Small intestine (tissue), 16 donors: ENCODE measurements around the gene NTNG1. TPM values are rescaled to one million over a fixed set of nuclear protein-coding genes. Genes with fewer than 3 reads are reported as not detected.
"Not testable (repeated sequence)": the region's sequence is repeated elsewhere in the genome, so short reads cannot be mapped to it uniquely, and the experiment has no call there.

ENCODE experiments used
- DNase-seq, 2 donors: peaks; one replicate each; pipeline versions ENCODE4 v3.0.0 to v3.0.0-alpha.2; 2013
- FAIRE-seq: peaks from 2 replicates; lab custom pipeline; 2012; peaks lifted over from hg19 to GRCh38; lab: Jason Lieb, UNC
- H3K27ac ChIP-seq, 3 donors: one replicate each; pipeline ENCODE4 v1.5.1; 2013; ENCODE audit warnings: low read length in 2 of 3, mild to moderate bottlenecking in 2 of 3, control low read depth in 1 of 3, inconsistent platforms in 1 of 3, low read depth in 1 of 3, moderate library complexity in 1 of 3
- H3K27me3 ChIP-seq, 3 donors: one replicate each; pipeline ENCODE4 v1.6.1; 2013; ENCODE audit warnings: low read length in 3 of 3, inconsistent platforms in 1 of 3; ENCODE audit not compliant: control insufficient read depth in 3 of 3, insufficient read depth in 3 of 3
- H3K36me3 ChIP-seq, 3 donors: one replicate each; pipeline ENCODE4 v1.6.1; 2013; ENCODE audit warnings: low read length in 3 of 3, inconsistent platforms in 1 of 3, low read depth in 1 of 3, mild to moderate bottlenecking in 1 of 3, moderate library complexity in 1 of 3; ENCODE audit not compliant: control insufficient read depth in 3 of 3, insufficient read depth in 2 of 3
- H3K4me1 ChIP-seq, 3 donors: one replicate each; pipeline ENCODE4 v1.6.1; 2013; ENCODE audit warnings: low read length in 2 of 3, inconsistent platforms in 1 of 3, low read depth in 1 of 3, mild to moderate bottlenecking in 1 of 3, moderate library complexity in 1 of 3; ENCODE audit not compliant: control insufficient read depth in 3 of 3, insufficient read depth in 2 of 3
- H3K4me3 ChIP-seq, 3 donors: one replicate each; pipeline ENCODE4 v1.5.1; 2013; ENCODE audit warnings: low read length in 3 of 3, control low read depth in 1 of 3, inconsistent platforms in 1 of 3, low read depth in 1 of 3, mild to moderate bottlenecking in 1 of 3, moderate library complexity in 1 of 3
- H3K9me3 ChIP-seq, 2 donors: one replicate each; pipeline ENCODE4 v1.6.1; 2013; ENCODE audit warnings: low read depth in 1 of 2, low read length in 1 of 2; ENCODE audit not compliant: control insufficient read depth in 2 of 2, insufficient read depth in 1 of 2
- WGBS, 3 donors: extraction: QIAGEN DNeasy Blood & Tissue Kit; methylation state at CpG; one replicate each; pipeline ENCODE4 v1.1.7; 2013; 5-methylcytosine and 5-hydroxymethylcytosine counted together
- long read RNA-seq, 10 donors: transcript quantifications; one replicate each; lab custom pipeline, GENCODE V29; 2026
- polyA plus RNA-seq, 4 donors: library from polyadenylated mRNA; stranded (reverse) in 3 of 4; unstranded in 1 of 4; fragments of 200-250 nt in 3 of 4; fragments of 120-200 nt in 1 of 4; gene quantifications; one replicate each; pipeline versions ENCODE4 v1.2.1 to v1.2.3, GENCODE V29; 2013
- donor health status: healthy with polysubstance abuse.
- donor health status: control.
- donor health status: control.
- donor health status: Bipolar disorder and iron deficiency.
- donor health status: healthy.

The NTNG1 gene
- polyA plus RNA-seq, result under 1 TPM in 2 of 4 donors, not detected in 2; 0.27 to 0.65 TPM
- long read RNA-seq, donor 1, result 0 reads
- long read RNA-seq, donor 2, full-length matches to known transcripts, result 1 of 1 reads
- long read RNA-seq, donor 2, partial matches to known transcripts, result 0 of 1 reads
- long read RNA-seq, donor 2, other reads (novel, unspliced or antisense), result 0 of 1 reads
- long read RNA-seq, donor 3, result 0 reads
- long read RNA-seq, donor 4, result 0 reads
- long read RNA-seq, donor 5, result 0 reads
- long read RNA-seq, donor 6, result 0 reads
- long read RNA-seq, donor 7, result 0 reads
- long read RNA-seq, donor 8, result 0 reads
- long read RNA-seq, donor 9, result 0 reads
- long read RNA-seq, donor 10, partial matches to known transcripts, result 0 of 1 reads
- long read RNA-seq, donor 10, other reads (novel, unspliced or antisense), result 0 of 1 reads

- no peak for FAIRE-seq
- no peaks in the 10 kb centered on the region for H3K36me3 ChIP-seq
- H3K4me1 ChIP-seq, result peaks cover 3 to 9% (median 6%) of the 10 kb centered on the region in 3 donors
- H3K9me3 ChIP-seq, result no peaks in the 10 kb centered on the region
- DNase-seq, result peak in 1 of 2 donors; percentile 9
- peak within 1 kb of the TSS in 2 of 3 donors; percentile 40 to 46 for H3K4me3 ChIP-seq
- H3K27ac ChIP-seq, result no peak within 1 kb of the TSS
- H3K27me3 ChIP-seq, result peaks cover 0 to 38% (median 9%) of the 10 kb centered on the region in 3 donors
- WGBS, 3 donors, result 1 to 3% (median 1%) methylated on average over 38 to 79 of the region's 79 CpGs
Observed at GRCh38 chr1:107140703-107141490, at the start of gene NTNG1. Gene NTNG1 (plus strand): TSS chr1:107141039.

GRCh38 chr1:107091418-107091817 is 49.4 kb upstream of the NTNG1 start:
- DNase-seq, result no peak
- Histone ChIP-seq H3K27ac (no peak overlapping the region), H3K4me3 (no peak overlapping the region), H3K27me3 (no peaks in the 10 kb centered on the region), H3K36me3 (no peaks in the 10 kb centered on the region), H3K9me3 (no peaks in the 10 kb centered on the region), H3K4me1 (no peaks in the 10 kb centered on the region)
- WGBS, 3 donors, result 92 to 97% (median 95%) methylated on average over 1 of the region's 1 CpG
- FAIRE-seq, result no peak

- H3K9me3 ChIP-seq, H3K27me3 ChIP-seq, FAIRE-seq, DNase-seq, H3K4me3 ChIP-seq, H3K36me3 ChIP-seq, H3K4me1 ChIP-seq, H3K27ac ChIP-seq: not testable (repeated sequence)
- WGBS, 3 donors, result 73 to 81% (median 75%) methylated on average over 1 of the region's 1 CpG
Observed at GRCh38 chr1:107093395-107093794, 47.4 kb upstream of the NTNG1 start.

GRCh38 chr1:107095647-107096046 is 45.2 kb upstream of the NTNG1 start:
- Histone ChIP-seq H3K4me1 (no peaks in the 10 kb centered on the region), H3K9me3 (no peaks in the 10 kb centered on the region), H3K27me3 (no peaks in the 10 kb centered on the region), H3K4me3 (no peak overlapping the region), H3K36me3 (no peaks in the 10 kb centered on the region), H3K27ac (no peak overlapping the region)
- DNase-seq, result no peak
- no peak for FAIRE-seq

GRCh38 chr1:107096690-107097089 is 44.1 kb upstream of the NTNG1 start:
- DNase-seq (no peak), FAIRE-seq (no peak)
- 32 to 49% (median 46%) methylated on average over 2 of the region's 2 CpGs for WGBS, 3 donors
- Histone ChIP-seq H3K4me1 (no peaks in the 10 kb centered on the region), H3K27ac (no peak overlapping the region), H3K27me3 (no peaks in the 10 kb centered on the region), H3K36me3 (no peaks in the 10 kb centered on the region), H3K4me3 (no peak overlapping the region), H3K9me3 (no peaks in the 10 kb centered on the region)

GRCh38 chr1:107098961-107099360 is 41.9 kb upstream of the NTNG1 start:
- 73 to 81% (median 75%) methylated on average over 3 of the region's 3 CpGs for WGBS, 3 donors
- H3K4me3 ChIP-seq, result no peak overlapping the region
- FAIRE-seq, result no peak
- H3K4me1 ChIP-seq, result no peaks in the 10 kb centered on the region
- no peaks in the 10 kb centered on the region for H3K27me3 ChIP-seq
- H3K9me3 ChIP-seq, result no peaks in the 10 kb centered on the region
- H3K27ac ChIP-seq, result no peak overlapping the region
- no peak for DNase-seq
- H3K36me3 ChIP-seq, result no peaks in the 10 kb centered on the region

- 86 to 90% (median 87%) methylated on average over 3 of the region's 3 CpGs for WGBS, 3 donors
- DNase-seq (no peak), FAIRE-seq (no peak)
Observed at GRCh38 chr1:107100331-107100984, 40.4 kb upstream of the NTNG1 start.

GRCh38 chr1:107105914-107106313 is 34.9 kb upstream of the NTNG1 start:
- Histone ChIP-seq H3K27ac (no peak overlapping the region), H3K9me3 (no peaks in the 10 kb centered on the region), H3K4me3 (no peak overlapping the region), H3K36me3 (no peaks in the 10 kb centered on the region), H3K27me3 (no peaks in the 10 kb centered on the region), H3K4me1 (no peaks in the 10 kb centered on the region)
- 84 to 85% (median 84%) methylated on average over 3 of the region's 3 CpGs for WGBS, 3 donors
- no peak for FAIRE-seq
- DNase-seq, result no peak

More at GRCh38 chr1:107100331-107100984, 40.4 kb upstream of the NTNG1 start:
- Histone ChIP-seq H3K9me3 (no peaks in the 10 kb centered on the region), H3K36me3 (no peaks in the 10 kb centered on the region), H3K27ac (no peak overlapping the region), H3K4me3 (no peak overlapping the region), H3K27me3 (no peaks in the 10 kb centered on the region), H3K4me1 (no peaks in the 10 kb centered on the region)
